ENCODE measurements around the gene SLC9C2.
"Not testable (repeated sequence)": the region's sequence is repeated elsewhere in the genome, so short reads cannot be mapped to it uniquely, and the experiment has no call there.

The SLC9C2 gene

GRCh38 chr1:173603056-173603591 is at the start of gene SLC9C2:
SLC9C2 (minus strand) TSS chr1:173603072; CDS start chr1:173601776, 1,296 bp downstream.
- Histone ChIP-seq H3K36me3 (ENCODE audit: control insufficient read depth, insufficient read depth, low read length) (no peaks in the 10 kb centered on the region), H3K4me3 (replicated peaks; ENCODE audit: low read depth, low read length) (no peak within 1 kb of the TSS), H3K27me3 (replicated peaks; ENCODE audit: control insufficient read depth, insufficient read depth, low read length) (no peaks in the 10 kb centered on the region)
- DNase-seq (ENCODE audit: extremely low read depth, insufficient read length): no peak
- TF ChIP-seq CTCF (IDR thresholded peaks at IDR 0.05; ENCODE audit: insufficient read depth, low read length, poor library complexity, severe bottlenecking): no peak

GRCh38 chr1:173648880-173649605 is 46.2 kb upstream of the SLC9C2 start:
- Histone ChIP-seq H3K36me3 (ENCODE audit: control insufficient read depth, insufficient read depth, low read length) (no peaks in the 10 kb centered on the region), H3K4me3 (replicated peaks; ENCODE audit: low read depth, low read length) (no peak overlapping the region), H3K27me3 (replicated peaks; ENCODE audit: control insufficient read depth, insufficient read depth, low read length) (no peaks in the 10 kb centered on the region)
- no peak for DNase-seq (ENCODE audit: extremely low read depth, insufficient read length)
- TF ChIP-seq CTCF (IDR thresholded peaks at IDR 0.05; ENCODE audit: insufficient read depth, low read length, poor library complexity, severe bottlenecking): no peak

- no peak for TF ChIP-seq CTCF (IDR thresholded peaks at IDR 0.05; ENCODE audit: insufficient read depth, low read length, poor library complexity, severe bottlenecking)
- Histone ChIP-seq H3K36me3 (ENCODE audit: control insufficient read depth, insufficient read depth, low read length) (no peaks in the 10 kb centered on the region), H3K27me3 (replicated peaks; ENCODE audit: control insufficient read depth, insufficient read depth, low read length) (no peaks in the 10 kb centered on the region), H3K4me3 (replicated peaks; ENCODE audit: low read depth, low read length) (no peak overlapping the region)
- no peak for DNase-seq (ENCODE audit: extremely low read depth, insufficient read length)
These were observed 43.8 kb upstream of the SLC9C2 start for GRCh38 chr1:173646656-173647055.

- H3K36me3 ChIP-seq (ENCODE audit: control insufficient read depth, insufficient read depth, low read length); DNase-seq (ENCODE audit: extremely low read depth, insufficient read length); H3K4me3 ChIP-seq (replicated peaks; ENCODE audit: low read depth, low read length); H3K27me3 ChIP-seq (replicated peaks; ENCODE audit: control insufficient read depth, insufficient read depth, low read length): not testable (repeated sequence)
These were observed 39.7 kb upstream of the SLC9C2 start for GRCh38 chr1:173642450-173643139.

GRCh38 chr1:173639102-173639501 is 36.2 kb upstream of the SLC9C2 start:
- Histone ChIP-seq H3K4me3 (replicated peaks; ENCODE audit: low read depth, low read length) (no peak overlapping the region), H3K27me3 (replicated peaks; ENCODE audit: control insufficient read depth, insufficient read depth, low read length) (no peaks in the 10 kb centered on the region), H3K36me3 (ENCODE audit: control insufficient read depth, insufficient read depth, low read length) (no peaks in the 10 kb centered on the region)
- TF ChIP-seq CTCF (IDR thresholded peaks at IDR 0.05; ENCODE audit: insufficient read depth, low read length, poor library complexity, severe bottlenecking): no peak
- DNase-seq (ENCODE audit: extremely low read depth, insufficient read length): no peak
